ENCODE measurements around the gene CLEC11A.

DNA sequence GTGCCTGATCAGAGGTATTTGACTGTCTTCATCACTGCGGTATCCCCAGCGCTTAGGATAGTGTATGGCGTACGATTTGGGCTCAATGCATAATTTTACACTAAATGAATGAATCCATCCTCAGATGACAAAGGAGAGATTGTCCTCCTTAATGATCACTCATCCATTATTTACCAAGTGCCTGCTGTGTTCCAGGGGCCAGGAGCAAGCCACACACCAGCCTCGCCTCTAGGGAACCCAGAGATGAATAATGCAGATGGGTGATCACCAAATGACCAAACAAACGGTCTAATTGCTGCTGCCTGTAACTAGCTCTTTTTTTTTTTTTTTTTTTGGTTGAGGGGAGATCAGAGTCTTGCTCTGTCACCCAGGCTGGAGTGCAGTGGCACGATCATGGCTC, 41.2 kb downstream of the CLEC11A start:
- TF ChIP-seq, protein P1, sequence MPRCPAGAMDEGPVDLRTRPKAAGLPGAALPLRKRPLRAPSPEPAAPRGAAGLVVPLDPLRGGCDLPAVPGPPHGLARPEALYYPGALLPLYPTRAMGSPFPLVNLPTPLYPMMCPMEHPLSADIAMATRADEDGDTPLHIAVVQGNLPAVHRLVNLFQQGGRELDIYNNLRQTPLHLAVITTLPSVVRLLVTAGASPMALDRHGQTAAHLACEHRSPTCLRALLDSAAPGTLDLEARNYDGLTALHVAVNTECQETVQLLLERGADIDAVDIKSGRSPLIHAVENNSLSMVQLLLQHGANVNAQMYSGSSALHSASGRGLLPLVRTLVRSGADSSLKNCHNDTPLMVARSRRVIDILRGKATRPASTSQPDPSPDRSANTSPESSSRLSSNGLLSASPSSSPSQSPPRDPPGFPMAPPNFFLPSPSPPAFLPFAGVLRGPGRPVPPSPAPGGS (IDR thresholded peaks at IDR 0.05; ENCODE audit: borderline replicate concordance, insufficient read depth, low read depth, low read length, poor library complexity, severe bottlenecking): no peak
- TF ChIP-seq REST (IDR thresholded peaks at IDR 0.05; ENCODE audit: low read depth, low read length): no peak
